GM21381 (cell line): ENCODE measurements around the gene SCRN2.
A peak's percentile ranks its signal among the peaks of the same experiment; 100 is the strongest.

ENCODE experiments used
- ATAC-seq: cut with Tn5 transposase; IDR thresholded peaks from one replicate; pipeline ENCODE4 v1.9.1; 2021; ENCODE audit warnings: mild to moderate bottlenecking, moderate library complexity; ENCODE audit not compliant: unreplicated experiment

Gene SCRN2

DNA sequence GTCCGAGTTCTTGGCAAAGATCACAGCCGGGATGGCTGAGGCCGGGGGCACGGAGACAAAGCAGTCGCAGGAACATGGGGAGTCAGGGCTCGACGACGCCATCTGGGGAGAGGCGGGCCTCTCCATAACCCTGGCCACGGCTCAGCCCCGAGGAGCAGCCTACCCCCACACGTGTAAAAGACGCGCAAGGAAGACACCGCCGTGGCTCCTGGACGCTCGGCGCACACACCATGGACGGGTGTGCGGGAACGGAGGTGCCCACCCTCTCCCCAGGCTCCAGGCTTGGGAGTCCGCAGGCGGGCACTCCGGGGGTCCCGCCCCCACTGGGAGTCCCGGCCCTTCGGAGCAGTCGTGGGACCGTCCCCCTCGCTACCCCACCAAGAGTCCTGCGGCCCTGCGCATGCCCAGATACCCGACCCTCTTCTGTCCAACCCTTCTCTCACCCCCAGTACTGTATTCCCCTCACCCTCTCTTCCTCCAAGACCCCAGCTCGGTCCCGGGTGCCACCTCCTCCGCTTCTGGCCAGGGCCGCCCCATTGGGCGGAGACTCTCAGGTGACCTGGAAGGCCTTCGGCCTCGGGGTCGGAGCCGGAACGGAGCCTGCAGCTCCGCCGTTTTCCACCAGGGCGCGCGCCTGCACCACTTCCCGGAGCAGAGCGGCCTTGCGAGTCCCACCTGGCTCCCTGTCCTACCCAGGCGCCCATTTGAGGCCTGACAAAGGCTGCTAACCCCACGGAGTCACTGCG, at the start of gene SCRN2:
TSS of gene SCRN2 (minus strand) at position 532 of the 746 bp plus-strand sequence. CDS start at position 102, 430 bp downstream.
- peak; percentile 82 for ATAC-seq

DNA sequence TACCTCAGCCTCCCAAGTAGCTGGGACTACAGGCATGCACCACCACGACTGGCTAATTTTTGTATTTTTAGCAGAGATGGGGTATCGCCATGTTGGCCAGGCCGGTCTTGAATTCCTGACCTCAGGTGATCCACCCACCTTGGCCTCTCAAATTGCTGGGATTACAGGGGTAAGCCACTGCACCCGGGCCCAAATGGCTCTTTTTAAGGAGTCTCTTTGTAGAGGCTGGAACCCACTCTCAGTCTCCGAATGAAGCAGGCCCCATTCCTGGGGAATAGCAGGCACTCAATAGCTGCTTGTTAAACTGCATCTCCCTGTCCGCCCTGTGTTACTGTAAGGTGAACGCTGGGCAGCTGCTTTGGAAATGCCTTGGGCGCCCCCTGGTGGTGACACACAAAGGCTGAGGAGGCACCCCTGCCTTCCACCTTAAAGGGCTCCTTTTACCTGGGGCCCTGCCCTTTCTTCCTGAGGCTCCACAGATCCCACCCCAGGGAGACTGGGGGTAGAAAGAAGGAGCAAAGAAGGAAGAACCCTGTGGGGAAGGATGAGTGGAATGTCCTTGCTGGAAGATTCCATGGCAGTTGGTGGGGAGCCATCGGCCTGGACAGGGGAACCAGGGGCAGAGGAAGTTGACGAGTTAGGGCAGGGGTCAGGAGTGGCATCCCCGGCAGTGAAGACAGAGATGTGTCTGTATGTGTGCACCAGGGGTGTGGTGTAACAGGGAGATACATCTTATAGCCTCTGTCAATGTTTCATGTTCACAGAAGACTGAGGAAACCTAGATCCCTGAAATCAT, 48.9 kb upstream of the SCRN2 start:
- no peak for ATAC-seq

DNA sequence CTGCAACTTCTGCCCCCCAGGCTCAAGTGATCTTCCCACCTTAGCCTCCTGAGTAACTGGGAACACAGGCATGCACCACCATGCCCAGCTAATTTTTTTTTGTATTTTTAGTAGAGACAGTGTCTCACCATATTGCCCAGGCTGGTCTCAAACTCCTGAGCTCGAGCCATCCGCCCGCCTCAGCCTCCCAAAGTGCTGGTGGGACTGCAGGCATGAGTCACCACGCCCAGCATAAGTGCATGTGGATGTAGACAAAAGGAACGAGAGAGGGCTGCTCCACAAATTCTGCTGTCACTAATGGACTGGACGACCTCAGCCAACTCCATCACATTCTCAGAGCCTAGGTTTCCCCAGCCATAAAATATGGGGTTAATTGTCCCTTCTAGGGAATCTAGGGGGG, 47.2 kb upstream of the SCRN2 start:
- no peak for ATAC-seq

DNA sequence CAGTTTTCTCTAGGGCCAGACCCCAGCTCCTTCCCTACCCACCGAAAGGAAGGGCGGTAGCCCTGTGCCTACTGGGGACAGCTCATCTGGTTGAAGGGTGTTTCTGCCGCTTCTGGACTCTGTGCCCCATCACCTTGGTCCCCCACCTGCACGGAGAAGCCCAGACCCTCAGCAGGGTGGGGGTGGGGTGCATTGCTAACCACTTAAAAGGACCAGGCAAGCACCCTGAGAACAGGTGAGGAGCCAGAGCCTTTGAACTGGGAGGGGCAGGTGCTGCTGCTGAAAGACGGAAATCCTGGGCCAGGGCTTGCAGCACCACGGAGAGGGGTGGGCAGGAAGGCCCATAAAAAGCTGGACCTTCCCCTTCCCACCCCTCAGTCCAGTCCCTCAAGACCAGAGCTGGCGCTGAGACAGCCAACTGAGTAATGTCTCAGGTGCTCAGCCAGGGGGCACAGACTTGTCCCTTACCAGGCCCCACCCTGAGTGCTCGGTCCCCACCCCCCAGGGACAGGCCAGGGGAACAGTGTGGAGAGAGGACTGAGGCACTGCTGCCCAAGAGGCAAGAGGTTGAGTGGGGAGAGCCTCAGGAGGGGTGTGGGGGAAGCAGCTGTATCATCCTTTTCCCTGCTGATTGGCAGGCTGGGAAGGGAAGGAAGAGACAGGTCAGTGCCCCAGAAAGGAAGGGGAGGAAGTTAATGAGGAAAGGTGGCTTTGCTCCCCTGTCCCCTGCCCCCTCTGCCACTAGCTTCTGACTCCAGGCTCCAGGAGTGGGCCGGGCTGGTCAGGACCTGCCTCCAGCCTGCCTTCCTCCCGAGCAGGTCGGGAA, 44.0 kb upstream of the SCRN2 start:
- ATAC-seq = no peak

DNA sequence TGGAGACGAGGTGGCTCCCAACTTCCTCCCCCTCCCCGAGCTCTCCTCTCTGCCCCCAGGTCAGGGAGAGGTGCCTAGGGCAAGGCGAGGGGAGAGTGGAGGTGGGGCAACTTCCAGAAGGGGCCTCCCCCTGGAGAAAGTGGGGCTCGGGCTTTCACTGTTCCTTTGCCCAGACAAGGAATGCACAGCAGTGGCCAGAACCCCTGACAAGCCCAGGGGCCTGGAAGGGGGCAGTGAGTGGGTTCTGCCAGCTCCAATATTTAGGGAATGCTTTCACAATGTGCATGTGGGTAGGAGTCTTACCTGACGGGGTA, 43.3 kb upstream of the SCRN2 start:
- ATAC-seq = no peak

DNA sequence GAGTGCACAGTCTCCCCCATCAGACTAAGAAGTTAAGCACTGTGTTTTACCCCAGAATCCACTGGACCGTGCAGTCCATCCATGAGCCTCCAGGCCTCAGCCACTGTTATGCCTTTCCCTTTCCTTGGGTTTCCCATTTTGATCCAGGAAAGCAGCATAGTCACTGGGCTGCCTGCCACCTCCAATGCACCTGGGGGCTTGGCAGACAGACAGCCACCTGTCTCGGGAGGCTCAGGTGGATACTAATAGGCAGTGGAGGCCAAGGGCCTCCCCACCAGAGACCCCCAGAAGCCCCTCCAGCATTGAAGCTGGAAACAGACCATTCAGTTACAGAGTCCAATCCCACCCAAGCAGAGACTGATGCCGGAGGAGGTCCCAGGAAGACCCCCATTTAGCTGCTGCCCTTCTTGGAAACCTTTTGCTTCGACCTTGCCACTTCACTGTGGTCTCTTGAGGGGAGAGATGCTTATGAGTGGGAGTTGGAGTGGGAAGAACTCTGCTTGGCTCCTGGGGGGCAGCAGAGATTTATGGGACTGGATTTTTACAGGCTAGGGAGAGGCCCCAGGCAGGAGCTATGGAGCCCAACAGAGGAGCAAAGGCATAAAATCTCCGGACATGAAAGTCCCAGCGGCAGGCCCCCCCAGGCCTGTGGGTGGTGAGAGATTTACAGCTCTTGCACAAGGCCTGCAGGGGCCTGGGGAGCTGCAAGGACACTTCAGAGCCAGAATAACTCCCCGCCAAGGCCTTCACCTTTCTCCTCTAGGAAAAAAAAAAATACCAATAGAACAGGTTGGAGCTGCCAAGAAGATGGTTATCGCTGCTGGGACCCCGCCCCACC, 42.7 kb upstream of the SCRN2 start:
- ATAC-seq = no peak

DNA sequence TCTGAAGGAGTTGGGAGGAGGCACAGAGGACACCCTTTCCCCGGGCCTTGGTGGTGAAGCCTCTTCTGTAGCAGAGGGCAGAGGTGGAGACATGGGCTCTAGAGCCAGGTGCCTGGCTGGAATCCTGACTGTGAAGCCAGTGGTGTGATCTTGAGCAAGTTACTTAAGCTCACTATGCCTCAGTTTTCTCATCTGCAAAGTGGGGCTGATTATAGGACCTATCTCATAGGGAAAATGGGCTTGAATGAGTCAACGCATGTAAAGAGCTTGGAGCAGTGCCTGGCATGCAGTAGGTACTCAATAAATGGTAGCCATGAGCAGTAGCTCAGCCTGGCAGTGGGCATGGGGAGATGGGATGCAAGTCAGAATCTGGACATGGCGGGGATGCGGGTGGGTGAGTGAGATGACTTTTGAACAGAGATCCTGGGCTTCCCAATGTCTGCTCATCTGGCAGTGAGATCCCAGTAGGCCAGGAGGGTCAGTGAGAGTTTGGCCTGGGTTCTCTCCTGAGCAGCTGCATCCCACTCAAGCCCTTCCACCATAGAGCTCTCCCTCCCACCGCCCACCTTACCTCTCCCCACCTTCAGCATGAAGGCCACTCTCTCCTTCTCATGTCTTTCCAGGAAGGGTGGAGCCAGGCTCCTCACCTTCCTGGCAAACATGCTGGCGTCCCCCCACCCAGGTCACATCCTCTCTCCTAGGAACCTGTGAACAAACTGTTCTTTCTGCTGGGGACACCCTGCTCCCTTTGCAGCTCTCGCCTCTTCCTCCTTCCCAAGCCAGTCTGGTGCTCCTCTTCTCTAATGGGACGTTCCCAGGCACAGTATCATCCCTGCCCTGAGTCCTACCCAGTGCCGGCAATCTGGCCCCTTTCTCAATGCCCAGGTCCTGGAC, 41.9 kb upstream of the SCRN2 start:
- ATAC-seq = no peak

DNA sequence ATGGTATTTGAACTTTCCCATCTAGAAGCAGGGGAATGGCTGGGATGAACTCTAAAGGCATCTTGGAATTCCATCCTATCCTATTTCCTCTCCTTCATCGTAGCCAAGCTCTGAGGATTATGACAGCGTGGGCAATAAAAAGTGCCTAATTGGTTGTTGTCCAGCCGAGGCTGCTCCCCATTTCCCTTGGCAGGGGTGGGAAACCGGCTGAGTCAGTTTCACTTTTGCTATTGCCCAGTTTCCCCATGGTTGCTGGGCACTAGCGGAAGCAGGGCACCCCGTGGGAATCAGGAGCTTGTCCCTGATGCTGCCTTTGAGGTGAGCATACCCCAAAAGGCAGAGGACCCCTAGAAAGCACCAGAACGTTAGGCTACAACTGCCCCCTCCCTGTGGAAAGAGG, 41.2 kb upstream of the SCRN2 start:
- ATAC-seq = no peak

DNA sequence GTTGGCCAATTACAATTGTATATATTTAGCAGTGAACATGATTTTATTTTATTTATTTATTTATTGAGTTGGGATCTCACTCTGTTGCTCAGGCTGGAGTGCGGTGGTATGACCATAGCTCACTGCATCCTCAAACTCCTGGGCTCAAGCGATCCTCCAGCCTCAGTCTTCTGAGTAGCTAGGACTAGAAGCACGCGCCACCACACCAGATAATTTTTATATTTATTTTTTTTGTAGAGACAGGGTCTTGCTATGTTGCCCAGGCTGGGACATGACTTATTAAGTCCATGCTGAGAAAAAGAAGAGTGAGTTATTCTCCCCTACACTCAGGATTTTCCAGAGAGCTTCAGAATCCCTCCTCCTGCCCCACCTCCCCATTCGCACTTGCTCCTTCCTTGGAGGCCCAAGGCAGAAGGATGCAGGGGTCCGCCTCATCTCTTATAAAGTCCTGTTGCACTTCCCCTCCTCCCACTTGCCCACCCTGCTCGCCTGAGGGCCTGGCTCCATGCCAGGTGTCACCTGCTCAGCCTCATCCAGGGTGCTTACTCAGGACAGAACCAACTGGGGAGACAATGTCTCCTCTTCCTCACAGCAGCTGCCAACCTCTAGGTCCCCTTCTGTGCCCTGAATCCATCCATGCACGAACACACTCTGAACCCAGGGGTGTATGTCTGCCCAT, 38.8 kb upstream of the SCRN2 start:
- ATAC-seq = no peak

DNA sequence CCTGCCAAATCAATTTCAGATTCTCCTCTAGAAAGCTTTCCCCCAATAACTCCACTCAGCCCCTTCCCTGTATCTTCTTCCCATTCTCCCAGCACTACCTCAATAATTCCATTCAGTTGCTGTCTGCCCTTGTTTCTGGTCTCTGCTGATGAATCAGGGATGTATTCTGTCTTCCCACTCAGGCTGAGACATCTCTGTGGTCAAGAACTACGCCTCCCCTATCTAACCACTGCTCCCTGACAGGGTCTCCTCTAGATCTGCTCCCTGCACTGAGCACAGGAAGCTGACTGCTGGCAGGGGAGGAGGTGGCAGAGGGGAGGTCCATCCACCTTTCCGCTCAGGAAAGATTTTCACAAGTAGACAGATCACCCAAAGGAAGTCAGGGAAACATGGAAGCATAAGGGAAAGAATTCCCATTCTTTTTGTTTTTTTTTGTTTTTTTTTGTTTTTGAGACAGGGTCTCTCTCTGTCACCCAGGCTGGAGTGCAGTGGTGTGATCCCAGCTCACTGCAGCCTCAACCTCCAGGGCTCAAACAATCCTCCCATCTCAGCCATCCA, 38.0 kb upstream of the SCRN2 start:
- ATAC-seq = no peak

DNA sequence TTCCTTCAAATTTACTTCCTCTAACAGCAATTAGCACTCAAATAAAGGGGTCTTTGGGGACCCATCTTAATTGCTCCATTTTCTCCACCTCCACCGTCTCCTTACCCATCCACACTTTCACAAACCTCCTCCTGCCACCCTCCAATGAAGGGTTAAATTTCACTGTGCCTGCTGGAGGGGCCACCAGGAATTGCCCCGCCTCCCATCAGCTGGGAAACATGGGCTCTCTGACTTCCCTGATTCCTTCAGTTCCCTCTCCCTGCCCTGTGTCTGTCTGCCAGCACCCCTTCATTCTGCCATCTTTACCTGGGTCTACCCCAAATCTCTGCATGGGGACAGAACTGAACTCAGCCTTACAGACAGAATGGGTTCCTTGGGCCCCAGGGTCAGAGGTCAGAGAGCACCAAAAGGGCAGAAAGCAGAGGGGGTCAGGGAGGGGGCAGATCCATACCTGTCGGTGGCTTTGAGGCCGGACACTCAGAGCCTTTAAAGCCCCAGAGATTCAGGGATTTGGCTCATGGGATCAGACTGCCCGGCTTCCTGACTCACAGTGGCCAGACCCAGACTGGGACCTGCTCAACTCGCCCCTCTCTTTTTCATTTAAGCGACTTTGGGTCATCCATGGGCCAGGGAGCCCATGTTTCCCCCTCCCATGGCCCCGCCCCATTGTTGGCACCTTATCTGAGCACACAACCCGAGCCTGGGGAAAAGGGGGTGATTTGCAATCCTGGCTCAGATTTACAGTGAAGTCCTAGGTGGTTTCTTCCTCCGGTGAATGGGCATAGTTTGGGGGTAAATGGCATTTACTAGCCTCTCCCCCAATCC, 37.3 kb upstream of the SCRN2 start:
- ATAC-seq = no peak

DNA sequence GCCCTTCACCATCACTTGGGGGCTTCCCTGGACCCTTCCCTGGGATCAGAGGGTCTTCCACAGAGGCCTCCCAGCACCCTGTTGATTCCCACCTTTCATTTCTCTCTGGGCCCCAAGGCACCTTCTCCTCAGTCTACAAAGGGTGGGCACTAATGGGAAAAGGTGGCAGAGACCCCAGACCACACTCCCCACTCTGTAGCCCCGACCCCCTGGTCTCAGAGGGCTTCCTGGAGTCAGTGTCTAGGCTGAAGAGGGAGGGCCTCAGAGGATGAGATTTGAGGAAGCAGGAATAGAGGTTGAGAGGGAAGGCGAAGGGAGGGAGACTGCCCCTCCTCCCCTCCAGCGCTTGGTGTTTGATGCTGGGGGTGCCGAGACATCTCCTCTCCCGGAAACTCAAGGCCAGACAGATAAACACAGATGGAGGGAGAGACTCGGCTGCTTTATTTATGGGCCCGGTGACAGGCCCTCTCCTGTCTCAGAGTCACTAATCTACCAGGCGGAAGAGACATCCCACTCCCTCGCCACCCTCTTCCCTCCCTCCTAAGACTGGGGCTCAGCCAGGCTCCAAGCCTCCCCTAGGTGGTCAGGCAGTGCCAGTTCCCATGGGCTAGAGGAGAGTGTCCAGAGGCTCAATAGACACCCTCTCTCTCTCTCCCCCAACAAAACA, 36.4 kb upstream of the SCRN2 start:
- no peak for ATAC-seq

DNA sequence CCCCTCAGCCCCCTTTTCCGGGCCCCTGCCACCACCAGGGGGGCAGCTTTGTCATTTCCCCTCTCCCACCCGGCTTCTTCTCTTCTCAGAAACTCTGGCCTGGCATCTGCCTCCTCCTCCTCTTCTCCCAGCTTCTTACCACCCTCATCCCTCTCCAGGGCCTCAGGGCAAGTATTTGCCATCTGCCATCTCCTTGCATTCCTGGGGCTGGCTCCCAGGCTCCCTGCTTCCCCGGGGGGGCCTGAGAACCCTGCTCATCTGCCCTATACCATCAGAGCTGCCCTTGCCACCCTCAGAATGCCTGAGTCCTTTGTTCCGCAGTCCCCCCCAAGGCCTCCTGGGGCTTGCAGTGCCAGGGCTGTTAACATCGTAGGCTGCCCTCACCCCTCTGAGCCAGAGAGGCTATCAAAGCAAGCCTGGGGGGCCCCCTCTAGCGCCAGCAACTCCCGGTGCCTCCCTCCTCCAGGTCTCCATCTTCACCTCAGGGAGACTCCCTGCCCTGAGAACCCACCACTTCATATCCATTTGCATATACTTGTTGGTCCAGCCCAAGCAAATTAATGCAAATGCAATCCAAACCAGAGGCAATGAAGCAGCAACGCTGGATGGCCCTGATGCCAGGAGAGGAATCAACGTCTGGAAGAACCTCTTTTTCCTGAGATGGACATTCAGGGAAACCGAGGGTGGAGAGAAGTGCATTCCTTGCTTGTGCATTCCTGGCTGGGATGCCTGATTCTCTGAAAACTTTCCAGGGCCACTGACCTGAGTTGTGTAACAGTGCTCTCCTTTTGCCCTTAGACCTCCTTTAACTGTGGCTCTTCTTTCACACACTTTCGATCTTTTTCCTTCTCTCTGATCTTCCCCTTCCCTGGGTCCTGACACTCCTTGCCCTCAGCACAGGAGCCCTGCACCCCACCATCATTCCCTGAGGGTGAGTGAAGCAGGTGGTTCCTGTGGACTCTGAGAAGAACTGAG, 34.2 kb upstream of the SCRN2 start:
- ATAC-seq = no peak

DNA sequence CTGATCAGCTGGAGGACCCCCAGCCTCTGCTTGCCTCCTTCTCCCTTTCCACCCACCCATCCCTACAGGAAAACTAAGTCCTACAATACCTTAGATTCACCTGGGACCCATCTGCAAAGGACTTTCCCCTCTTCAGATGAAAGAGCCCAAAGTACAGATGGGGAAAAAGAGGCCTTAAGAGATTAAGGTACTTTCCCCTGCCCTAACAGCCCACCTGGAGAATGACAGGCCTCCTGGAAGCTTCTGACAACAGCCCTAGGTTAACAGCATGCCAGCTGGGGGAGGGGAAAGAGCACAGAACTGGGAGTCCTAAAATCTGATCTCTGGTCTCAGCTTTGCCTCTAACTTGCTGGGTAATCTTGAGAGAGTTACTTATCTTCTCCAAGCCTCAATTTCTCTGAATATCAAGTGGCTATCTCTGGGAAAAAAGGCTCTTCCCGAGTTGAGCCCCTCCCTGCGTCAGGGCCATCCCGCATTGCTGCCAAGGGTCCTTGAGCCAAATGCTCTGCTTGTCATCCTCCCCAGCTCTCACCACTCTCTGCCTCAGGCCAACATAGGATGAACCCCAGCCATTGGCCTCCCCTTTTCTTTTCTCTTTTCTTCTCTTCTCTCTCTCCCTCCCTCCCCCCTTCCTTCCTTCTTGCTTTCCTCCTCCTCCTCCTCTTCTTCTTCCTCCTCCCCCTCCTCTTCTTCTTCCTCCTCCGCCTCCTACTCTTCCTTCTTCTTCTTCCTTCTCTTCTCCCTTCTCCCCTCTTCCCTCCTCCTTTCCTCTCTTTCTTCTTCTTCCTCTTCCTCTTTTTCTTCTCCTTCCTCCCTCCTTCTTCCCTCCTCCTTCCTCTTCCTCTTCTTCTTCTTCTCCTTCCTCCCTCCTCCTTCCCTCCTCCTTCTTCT, 32.4 kb upstream of the SCRN2 start:
- no peak for ATAC-seq

DNA sequence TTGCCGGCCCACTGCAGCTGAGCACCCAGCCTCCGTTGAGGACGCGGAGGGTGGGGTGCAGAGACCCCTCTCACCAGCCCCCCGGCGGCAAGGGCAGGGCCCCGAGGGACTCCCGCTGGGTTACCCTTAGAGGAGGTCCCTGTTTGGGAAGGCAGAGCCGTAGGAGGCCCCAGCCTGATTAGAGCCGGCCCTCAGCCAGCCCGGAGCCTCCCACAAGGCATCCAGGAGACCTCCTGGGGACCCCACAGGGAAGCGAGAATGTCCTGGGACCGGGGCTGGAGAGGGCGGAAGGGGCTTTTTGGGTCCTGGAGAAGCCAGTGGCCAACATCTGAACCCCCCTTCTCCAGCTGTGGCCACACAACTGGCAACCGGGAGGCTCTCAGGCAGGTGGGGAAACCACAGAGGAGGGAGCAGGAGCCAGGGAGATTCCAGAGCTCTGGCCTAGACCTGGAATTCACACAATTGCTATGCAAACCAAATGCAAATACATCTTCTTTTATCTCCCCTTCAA, 31.6 kb upstream of the SCRN2 start:
- ATAC-seq = no peak
